HG03039 (cell line): Measurements from ENCODE around the gene SPAAR.

Experiments
- ATAC-seq: cut with Tn5 transposase; IDR thresholded peaks from one replicate; pipeline ENCODE4 v1.9.1; 2021; ENCODE audit warnings: mild to moderate bottlenecking, moderate library complexity; ENCODE audit not compliant: unreplicated experiment

Gene SPAAR

DNA sequence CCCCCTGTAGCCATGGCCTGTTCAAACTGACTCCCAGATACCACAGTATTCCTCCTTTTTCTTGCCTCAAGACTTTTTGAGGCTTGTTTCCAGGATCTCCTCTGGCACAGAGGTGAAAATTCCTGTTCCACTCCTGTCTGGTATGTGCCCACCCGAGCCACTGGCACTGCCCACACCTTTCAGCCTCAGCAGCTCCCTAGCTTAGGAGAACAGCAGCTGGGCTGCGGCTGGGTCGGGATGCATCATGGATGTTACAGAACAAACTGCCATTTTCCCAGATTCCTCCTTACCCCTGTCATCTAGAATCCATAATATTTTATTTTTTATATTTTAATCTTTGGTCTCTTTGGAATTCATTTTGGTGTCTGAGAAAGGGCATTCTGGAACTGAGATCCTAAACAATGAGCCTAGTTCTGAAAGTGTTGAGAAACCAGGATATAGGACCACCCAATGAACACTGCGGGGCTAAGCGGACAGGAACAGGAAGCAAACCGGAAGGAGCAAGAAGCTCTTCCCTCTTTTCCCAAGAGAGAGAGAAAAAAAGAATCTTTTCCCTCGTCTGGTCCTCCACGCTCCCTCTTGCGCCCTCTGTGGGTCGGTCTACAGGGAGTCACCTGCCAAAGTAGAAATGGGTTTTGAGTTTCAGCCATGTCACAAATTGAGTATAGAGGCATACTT, 36.2 kb downstream of the SPAAR start:
- ATAC-seq, result no peak

- ATAC-seq, result no peak
These were observed 39.2 kb downstream of the SPAAR start for GRCh38 chr9:35948451-35948850.

DNA sequence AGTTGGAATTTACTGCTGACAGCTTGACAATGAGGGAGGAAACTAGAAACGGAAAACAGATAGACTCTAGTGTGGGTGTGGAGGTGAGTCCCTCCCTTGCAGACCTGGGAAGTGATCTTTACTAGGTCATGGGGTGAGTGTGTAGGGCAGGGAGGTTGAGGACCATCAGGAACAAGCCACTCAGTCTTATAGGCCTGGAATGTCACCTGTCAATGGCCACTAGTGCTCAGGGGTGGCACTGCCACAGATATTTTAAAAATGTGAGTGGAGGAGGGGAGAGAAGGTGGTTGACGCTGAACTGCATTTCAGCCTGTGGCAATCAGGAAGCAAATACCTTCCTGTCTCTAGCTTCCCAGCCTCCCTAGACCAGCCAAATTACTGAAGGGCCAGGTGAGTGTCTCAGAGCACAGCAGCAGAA, 39.6 kb downstream of the SPAAR start:
- ATAC-seq, result no peak

DNA sequence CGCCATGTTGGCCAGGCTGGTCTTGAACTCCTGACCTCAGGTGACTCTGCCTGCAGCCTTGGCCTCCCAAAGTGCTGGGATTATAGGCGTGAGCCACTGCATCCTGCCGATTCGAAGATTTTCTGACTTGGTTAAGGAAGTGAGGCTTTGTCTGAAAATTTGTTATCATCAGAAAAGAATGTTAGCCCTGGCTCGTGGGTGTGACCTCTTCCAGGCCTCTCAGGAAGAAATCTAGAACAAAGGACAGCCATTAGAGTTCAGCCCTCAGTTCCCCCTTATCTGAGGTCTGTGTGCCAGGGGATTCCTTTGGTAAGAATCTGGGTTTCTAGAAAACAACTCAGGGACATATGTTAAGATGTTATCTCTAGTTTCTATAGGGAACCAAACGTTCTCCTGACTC, 42.4 kb downstream of the SPAAR start:
- no peak for ATAC-seq

DNA sequence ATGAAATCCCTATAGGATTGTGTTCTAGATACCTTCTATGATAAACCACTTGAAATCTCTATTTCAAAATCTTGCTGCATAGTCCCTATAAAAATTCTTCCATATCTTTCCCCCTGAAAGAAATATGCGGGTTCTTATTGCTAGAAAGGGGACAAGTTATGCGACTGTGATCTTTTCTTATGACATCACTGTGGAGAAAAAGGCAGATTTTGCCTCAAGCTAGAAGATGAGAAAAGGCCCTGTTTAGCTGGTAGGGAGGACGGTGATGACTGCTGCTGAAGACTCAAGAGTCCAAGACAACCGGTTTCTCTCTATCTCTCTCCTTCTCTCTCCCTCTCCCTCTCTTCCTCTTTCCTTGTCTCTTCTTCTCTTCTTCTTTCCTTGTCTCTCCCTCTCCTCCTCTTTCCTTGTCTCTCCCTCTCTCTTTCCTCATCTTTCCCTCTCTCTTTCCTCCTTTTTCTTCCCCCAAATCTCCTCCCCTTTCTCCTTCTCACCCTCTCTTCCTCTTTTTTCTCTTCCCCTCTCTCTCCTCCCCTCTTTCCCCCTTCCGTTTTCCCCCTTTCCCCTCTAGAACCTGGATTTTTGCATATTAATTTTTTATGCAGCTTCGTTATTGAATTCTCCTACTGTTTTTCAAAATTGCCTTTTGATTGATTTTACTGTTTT, 43.4 kb downstream of the SPAAR start:
- ATAC-seq, result no peak

- no peak for ATAC-seq
These were observed 45.8 kb downstream of the SPAAR start for GRCh38 chr9:35954942-35955546.

- ATAC-seq, result no peak
These were observed 47.4 kb downstream of the SPAAR start for GRCh38 chr9:35956651-35957050.

DNA sequence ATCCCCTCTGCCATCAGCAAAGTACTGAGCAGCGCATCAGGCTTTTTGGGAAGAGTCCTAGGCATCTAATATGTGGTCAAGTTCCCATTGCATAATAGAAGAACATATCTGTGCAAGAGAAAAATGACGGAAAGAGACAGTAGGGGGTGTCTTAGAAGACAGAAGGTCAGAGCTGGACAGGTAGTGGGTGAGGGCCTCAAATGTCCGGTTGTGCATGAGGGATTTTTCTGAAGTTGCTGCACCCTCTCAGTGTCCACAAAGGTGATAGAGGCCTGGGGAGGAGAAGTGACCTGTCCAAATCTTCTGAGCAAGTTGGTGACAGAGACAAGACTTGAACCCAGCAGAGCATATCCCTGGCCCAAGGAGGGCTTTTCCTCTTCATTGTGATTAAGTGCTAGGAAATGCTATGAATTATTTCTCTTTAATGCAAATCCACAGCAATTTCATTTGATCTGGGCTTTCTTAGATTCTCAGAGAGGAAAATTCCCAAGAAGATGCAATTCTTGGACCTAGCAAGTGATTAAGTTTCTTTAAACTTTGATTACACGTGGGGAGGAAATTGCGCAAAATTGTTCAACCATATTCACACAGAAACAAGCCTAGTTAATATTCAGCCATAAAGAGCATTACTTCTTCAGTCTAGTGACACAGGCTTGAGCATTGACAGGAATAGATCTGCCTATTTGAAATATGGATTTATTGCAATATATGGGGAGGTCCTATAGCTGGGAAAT, 49.0 kb downstream of the SPAAR start, which contains the start of gene OR2S2:
Gene OR2S2, minus strand, starts transcription at position 51 of the 734 bp plus-strand sequence. CDS start 56 bp downstream, outside the sequence.
- ATAC-seq, result no peak

DNA sequence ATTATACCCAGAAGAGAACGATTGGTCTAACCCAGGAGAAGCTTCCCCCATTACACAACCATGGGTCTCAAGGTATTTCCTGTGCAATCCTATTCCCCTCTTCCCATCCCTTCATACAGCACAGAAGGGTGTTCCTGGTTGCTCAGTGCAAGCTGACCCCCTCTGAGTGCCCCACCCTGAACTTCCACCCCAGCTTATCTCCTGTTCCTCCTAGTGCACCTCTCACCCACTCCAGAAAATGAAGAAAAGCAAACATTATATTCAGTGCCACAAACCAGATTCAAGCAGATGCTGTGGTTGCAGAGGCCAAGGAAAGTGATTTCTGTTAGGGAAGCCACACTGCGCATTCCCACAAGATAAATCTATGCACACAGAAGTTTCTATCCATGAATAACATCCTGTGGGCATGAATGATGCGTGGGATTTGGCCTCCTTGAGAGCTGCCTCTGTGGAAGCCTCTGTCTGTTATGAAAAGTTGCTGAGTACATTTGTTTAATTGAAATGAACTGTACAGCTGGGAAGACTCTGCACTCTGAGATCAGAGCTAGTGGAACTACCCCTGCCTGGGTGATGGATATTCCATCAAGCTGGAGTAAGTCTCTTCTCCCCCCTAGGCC, 50.9 kb downstream of the SPAAR start:
- ATAC-seq, result no peak
